HG03108 (cell line): Measurements from ENCODE around the gene LCE1C.

Experiments used
- ATAC-seq: cut with Tn5 transposase; IDR thresholded peaks from one replicate; pipeline ENCODE4 v1.9.1; 2021; ENCODE audit warnings: moderate library complexity; ENCODE audit not compliant: unreplicated experiment

Gene LCE1C

DNA sequence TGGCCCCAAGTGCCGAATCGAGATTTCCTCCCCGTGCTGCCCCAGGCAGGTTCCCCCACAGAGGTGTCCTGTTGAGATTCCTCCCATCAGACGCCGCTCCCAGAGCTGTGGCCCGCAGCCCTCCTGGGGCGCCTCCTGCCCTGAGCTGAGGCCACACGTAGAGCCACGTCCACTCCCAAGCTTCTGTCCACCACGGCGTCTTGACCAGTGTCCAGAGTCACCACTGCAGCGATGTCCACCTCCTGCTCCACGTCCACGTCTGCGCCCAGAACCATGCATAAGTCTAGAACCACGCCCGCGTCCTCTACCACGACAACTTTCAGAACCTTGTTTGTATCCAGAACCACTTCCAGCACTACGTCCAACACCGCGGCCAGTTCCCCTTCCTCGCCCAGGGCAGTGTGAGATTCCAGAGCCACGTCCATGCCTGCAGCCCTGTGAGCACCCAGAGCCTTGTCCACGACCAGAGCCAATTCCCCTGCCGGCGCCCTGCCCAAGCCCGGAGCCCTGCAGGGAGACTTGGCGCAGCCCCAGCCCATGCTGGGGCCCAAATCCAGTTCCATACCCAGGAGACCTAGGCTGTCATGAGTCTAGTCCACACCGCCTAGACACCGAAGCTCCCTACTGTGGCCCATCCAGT lies 45.8 kb downstream of the LCE1C start:
- no peak for ATAC-seq

DNA sequence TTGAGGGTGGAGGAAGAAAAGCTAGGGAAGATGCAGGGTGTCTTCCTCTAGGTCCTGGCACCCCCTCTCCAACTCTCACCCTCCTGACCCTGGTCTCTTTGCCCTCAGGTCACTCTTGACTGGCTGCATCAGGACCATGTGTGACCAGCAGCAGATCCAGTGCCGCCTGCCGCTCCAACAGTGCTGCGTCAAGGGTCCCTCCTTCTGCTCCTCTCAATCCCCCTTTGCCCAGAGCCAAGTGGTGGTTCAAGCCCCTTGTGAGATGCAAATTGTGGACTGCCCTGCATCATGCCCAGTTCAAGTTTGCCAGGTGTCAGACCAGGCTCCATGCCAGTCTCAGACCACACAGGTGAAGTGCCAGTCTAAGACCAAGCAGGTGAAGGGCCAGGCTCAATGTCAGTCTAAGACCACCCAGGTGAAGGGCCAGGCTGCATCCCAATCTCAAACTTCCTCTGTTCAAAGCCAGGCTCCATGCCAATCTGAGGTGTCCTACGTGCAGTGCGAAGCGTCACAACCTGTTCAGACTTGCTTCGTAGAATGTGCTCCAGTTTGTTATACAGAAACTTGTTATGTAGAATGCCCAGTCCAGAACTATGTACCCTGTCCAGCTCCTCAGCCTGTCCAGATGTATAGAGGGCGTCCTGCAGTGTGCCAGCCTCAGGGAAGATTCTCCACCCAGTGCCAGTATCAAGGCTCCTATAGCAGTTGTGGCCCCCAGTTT lies 46.8 kb downstream of the LCE1C start:
- ATAC-seq = no peak

GRCh38 chr1:152758636-152759035 lies 47.8 kb downstream of the LCE1C start:
- ATAC-seq = no peak

- ATAC-seq = no peak
These were observed 48.7 kb downstream of the LCE1C start, which contains the start of gene KPRP for GRCh38 chr1:152757747-152758146. Gene KPRP, plus strand, starts transcription at chr1:152758025. Its CDS starts 1,564 bp downstream, at chr1:152759589.

DNA sequence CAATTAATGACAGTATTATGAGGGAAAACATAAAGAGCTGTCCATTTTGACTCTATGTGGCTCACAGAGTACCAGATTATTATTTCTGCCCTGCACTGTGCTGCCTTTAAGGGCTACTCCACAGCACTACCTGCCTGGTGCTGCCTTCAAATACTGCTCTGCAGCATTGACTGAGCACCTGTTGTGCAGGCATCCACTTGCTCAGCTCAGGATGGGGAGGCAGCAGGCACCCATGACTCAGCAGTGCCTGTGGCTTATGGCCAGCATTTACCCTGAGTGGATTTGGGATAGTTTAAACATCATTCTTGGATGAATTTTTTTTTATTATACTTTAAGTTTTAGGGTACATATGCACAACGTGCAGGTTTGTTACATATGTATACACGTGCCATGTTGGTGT lies 49.6 kb downstream of the LCE1C start:
- no peak for ATAC-seq
